PC-3 (cell line): ENCODE measurements around the gene GTPBP3. TPM values are rescaled to one million over a fixed set of nuclear protein-coding genes. Genes with fewer than 3 reads are reported as not detected.

Experiments
- ATAC-seq: fragments of 200-7000 bp; cut with Tn5 transposase; 2 replicates; pipeline ENCODE4 v1.9.1; 2020; ENCODE audit warnings: mild to moderate bottlenecking, moderate library complexity
- BruUV-seq: library from RNA; stranded (reverse); fragments of 400-500 nt; replicated peaks from 2 replicates; lab custom pipeline; 2021; lab: Mats Ljungman, UMichigan
- CTCF ChIA-PET: fragments of 300-600 bp; sonication (Branson Sonifier 250); formaldehyde crosslinking; loops from one replicate; lab custom pipeline; 2022; ENCODE audit warnings: antibody characterized with exemption; lab: Charles Lee
- POLR2A ChIA-PET: fragments of 300-600 bp; sonication (Branson Sonifier 250); formaldehyde crosslinking; loops from one replicate; lab custom pipeline; 2022; ENCODE audit warnings: antibody characterized with exemption; ENCODE audit not compliant: unreplicated experiment; lab: Charles Lee
- DNase-seq: peaks from one replicate; pipeline ENCODE4 v3.0.0-alpha.2; 2015
- H2AFZ ChIP-seq: fragments of 300-600 bp; sonication (generic); 2 replicates; pipeline ENCODE4 v1.6.0; 2016; ENCODE audit warnings: antibody characterized with exemption, low read length
- H3F3A ChIP-seq: fragments of 300-600 bp; sonication (generic); one replicate; pipeline ENCODE4 v1.6.0; 2017; ENCODE audit warnings: antibody characterized with exemption, low read length, control low read depth, mild to moderate bottlenecking; ENCODE audit not compliant: unreplicated experiment
- H3K27ac ChIP-seq: fragments of 300-600 bp; sonication (generic); 2 replicates; pipeline ENCODE4 v1.5.1; 2016; ENCODE audit warnings: mild to moderate bottlenecking, low read length
- H3K27me3 ChIP-seq: fragments of 300-600 bp; sonication (generic); 2 replicates; pipeline ENCODE4 v1.6.1; 2016; ENCODE audit warnings: low read length, mixed read lengths
- H3K36me3 ChIP-seq: fragments of 300-600 bp; sonication (generic); 2 replicates; pipeline ENCODE4 v1.6.1; 2016; ENCODE audit warnings: low read depth, mixed run types, low read length, mixed read lengths
- H3K4me1 ChIP-seq: fragments of 300-600 bp; sonication (generic); 2 replicates; pipeline ENCODE4 v1.5.1; 2016; ENCODE audit warnings: low read length; ENCODE audit not compliant: insufficient read depth
- H3K4me2 ChIP-seq: fragments of 300-600 bp; sonication (generic); 2 replicates; pipeline ENCODE4 v1.6.0; 2016; ENCODE audit warnings: low read length
- H3K4me3 ChIP-seq: fragments of 300-600 bp; sonication (generic); 2 replicates; pipeline ENCODE4 v1.5.1; 2016; ENCODE audit warnings: mild to moderate bottlenecking, low read length, mixed read lengths
- H3K79me2 ChIP-seq: fragments of 300-600 bp; sonication (generic); 2 replicates; pipeline ENCODE4 v1.6.1; 2017; ENCODE audit warnings: low read length, mixed read lengths
- H3K9ac ChIP-seq: fragments of 300-600 bp; sonication (generic); 2 replicates; pipeline ENCODE4 v1.6.0; 2016; ENCODE audit warnings: mild to moderate bottlenecking, low read length
- H3K9me2 ChIP-seq: fragments of 300-600 bp; sonication (generic); replicated peaks from 2 replicates; pipeline ENCODE4 v1.6.1; 2016; ENCODE audit warnings: mixed run types, low read length, mixed read lengths
- H3K9me3 ChIP-seq: fragments of 300-600 bp; sonication (generic); 2 replicates; pipeline ENCODE4 v1.6.1; 2016; ENCODE audit warnings: low read length, mixed read lengths
- H4K20me1 ChIP-seq: fragments of 300-600 bp; sonication (generic); 2 replicates; pipeline ENCODE4 v1.6.1; 2016; ENCODE audit warnings: low read length, mixed read lengths
- EZH2 ChIP-seq: fragments of 300-600 bp; sonication (generic); IDR thresholded peaks from one replicate; pipeline ENCODE4 v1.6.1; 2017; ENCODE audit warnings: antibody characterized with exemption, mild to moderate bottlenecking, low read length; ENCODE audit not compliant: unreplicated experiment
- EZH2phosphoT487 ChIP-seq: fragments of 300-600 bp; sonication (generic); IDR thresholded peaks from 2 replicates; pipeline ENCODE4 v1.6.1; 2018; ENCODE audit warnings: mild to moderate bottlenecking, antibody characterized with exemption, low read length, borderline replicate concordance
- intact Hi-C: fragments of 100-400 bp; cut with micrococcal nuclease; formaldehyde crosslinking; loops from 2 replicates; pipeline ENCODE4 v1.9.0; 2023
- total RNA-seq: library from RNA; depleted of rRNA; stranded (reverse); fragments of >200 nt; gene quantifications from 2 replicates; pipeline ENCODE4 v1.2.3, GENCODE V29; 2014
- TF ChIP-seq, protein P1 (sequence below): fragments of 300-600 bp; sonication (generic); conservative IDR thresholded peaks from 2 replicates; pipeline ENCODE4 v1.5.1; 2017; ENCODE audit warnings: antibody characterized with exemption, low read depth, mild to moderate bottlenecking, low read length

Gene GTPBP3
- total RNA-seq, 1 experiment from 2014 or later, result 86.0 TPM

GRCh38 chr19:17312189-17313113 is 24.9 kb upstream of the GTPBP3 start:
- Histone ChIP-seq H3K9me2 (no peaks in the 10 kb centered on the region), H3K27ac (peak overlapping the region; percentile 76), H3K4me1 (peaks cover 44% of the 10 kb centered on the region), H3K79me2 (peaks cover 53% of the 10 kb centered on the region), H4K20me1 (no peaks in the 10 kb centered on the region), H3K4me3 (peak overlapping the region; percentile 40; the same call in 1 of the 2 replicates), H3K27me3 (no peaks in the 10 kb centered on the region), H3K36me3 (peaks cover 15% of the 10 kb centered on the region; the same call in 1 of the 2 replicates), H3K9ac (peak overlapping the region; percentile 53), H3K9me3 (no peaks in the 10 kb centered on the region), H2AFZ (no peak overlapping the region), H3F3A (no peaks in the 10 kb centered on the region), H3K4me2 (peak overlapping the region; percentile 87)
- BruUV-seq, result no TSS peak
- no peak for TF ChIP-seq EZH2
- TF ChIP-seq EZH2phosphoT487, result no peak
- TF ChIP-seq, protein P1, sequence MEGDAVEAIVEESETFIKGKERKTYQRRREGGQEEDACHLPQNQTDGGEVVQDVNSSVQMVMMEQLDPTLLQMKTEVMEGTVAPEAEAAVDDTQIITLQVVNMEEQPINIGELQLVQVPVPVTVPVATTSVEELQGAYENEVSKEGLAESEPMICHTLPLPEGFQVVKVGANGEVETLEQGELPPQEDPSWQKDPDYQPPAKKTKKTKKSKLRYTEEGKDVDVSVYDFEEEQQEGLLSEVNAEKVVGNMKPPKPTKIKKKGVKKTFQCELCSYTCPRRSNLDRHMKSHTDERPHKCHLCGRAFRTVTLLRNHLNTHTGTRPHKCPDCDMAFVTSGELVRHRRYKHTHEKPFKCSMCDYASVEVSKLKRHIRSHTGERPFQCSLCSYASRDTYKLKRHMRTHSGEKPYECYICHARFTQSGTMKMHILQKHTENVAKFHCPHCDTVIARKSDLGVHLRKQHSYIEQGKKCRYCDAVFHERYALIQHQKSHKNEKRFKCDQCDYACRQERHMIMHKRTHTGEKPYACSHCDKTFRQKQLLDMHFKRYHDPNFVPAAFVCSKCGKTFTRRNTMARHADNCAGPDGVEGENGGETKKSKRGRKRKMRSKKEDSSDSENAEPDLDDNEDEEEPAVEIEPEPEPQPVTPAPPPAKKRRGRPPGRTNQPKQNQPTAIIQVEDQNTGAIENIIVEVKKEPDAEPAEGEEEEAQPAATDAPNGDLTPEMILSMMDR, result no peak
- ChIA-PET POLR2A (interaction anchor here (0.6 to 0.7 kb wide), 2 partner anchors 86 to 107 kb away, joined by 6 to 12 read pairs; partner anchors contain the start of gene OCEL1), CTCF (no interaction called here)
- DNase-seq (no peak), ATAC-seq (no peak)
- intact Hi-C loops, result no loop called here

DNA sequence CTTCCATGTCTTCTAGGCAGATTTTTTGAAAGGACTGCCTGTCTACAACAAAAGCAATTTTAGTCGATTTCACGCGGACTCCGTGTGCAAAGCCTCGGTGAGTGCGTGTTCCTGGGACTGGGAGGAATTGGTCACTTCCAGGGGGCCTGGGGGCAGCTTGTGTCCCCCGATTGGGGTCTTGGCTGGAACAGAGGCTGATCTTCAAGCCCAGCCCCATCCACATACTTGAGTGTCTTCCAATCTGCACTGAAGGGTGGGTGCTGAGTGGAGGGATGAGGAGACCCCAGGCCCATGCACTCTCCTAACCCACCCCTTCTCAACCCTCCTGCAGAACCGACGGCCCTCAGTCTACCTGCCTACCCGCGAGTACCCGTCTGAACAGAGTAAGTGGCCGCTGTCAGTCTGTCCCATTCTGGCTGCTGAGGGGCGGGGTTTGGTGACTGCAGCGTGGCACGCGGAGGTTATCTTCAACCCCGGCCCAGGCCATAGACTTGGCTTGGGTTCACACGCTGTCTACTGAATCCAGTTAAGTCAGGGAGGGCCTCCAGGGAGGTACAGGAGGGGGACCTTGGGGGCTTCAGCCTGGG is 23.3 kb upstream of the GTPBP3 start:
- Histone ChIP-seq H3K4me1 (peaks cover 49% of the 10 kb centered on the region), H3K4me3 (no peak overlapping the region), H3F3A (no peaks in the 10 kb centered on the region), H3K9ac (no peak overlapping the region), H3K79me2 (peaks cover 56% of the 10 kb centered on the region), H2AFZ (no peak overlapping the region), H3K27me3 (no peaks in the 10 kb centered on the region), H3K4me2 (no peak overlapping the region), H3K36me3 (peaks cover 18% of the 10 kb centered on the region; the same call in 1 of the 2 replicates), H3K9me3 (no peaks in the 10 kb centered on the region), H3K27ac (no peak overlapping the region), H4K20me1 (no peaks in the 10 kb centered on the region), H3K9me2 (no peaks in the 10 kb centered on the region)
- ATAC-seq, result no peak
- TF ChIP-seq EZH2 (no peak), EZH2phosphoT487 (no peak)
- TF ChIP-seq, protein P1, result no peak
- CTCF ChIA-PET, result no interaction called here
- intact Hi-C loops, result no loop called here
- BruUV-seq, result no TSS peak
- POLR2A ChIA-PET, result no interaction called here
- no peak for DNase-seq
